ENCODE measurements around the gene LILRA1. TPM values are rescaled to one million over a fixed set of nuclear protein-coding genes. Genes with fewer than 3 reads are reported as not detected.
"Not testable (repeated sequence)": the region's sequence is repeated elsewhere in the genome, so short reads cannot be mapped to it uniquely, and the experiment has no call there.

The LILRA1 gene
- total RNA-seq, 1 experiment from 2014 or later = not detected

GRCh38 chr19:54594737-54595136 is 1.3 kb downstream of the LILRA1 start (continued):
- no peak for TF ChIP-seq POLR2AphosphoS5 (IDR thresholded peaks at IDR 0.05; ENCODE audit: low read depth, low read length)
- no peak for TF ChIP-seq CEBPB (IDR thresholded peaks at IDR 0.05; ENCODE audit: low read depth)

GRCh38 chr19:54595680-54596436 is 2.4 kb downstream of the LILRA1 start:
- H3K27me3 ChIP-seq (ENCODE audit: insufficient read depth, low read length) = peaks cover 72% of the 10 kb centered on the region
- intact Hi-C loops (cut with micrococcal nuclease); H3K9ac ChIP-seq (ENCODE audit: low read length); H3K4me1 ChIP-seq (ENCODE audit: control insufficient read depth in 1 of 2, insufficient read depth in 2 of 2, low read length in 2 of 2); H3K4me2 ChIP-seq (ENCODE audit: low read length); H3K4me3 ChIP-seq (replicated peaks in 1 of 2; ENCODE audit: low read depth in 1 of 2, low read length in 2 of 2); BruUV-seq (replicated peaks); H3K9me3 ChIP-seq (ENCODE audit: control insufficient read depth in 1 of 2, insufficient read depth in 1 of 2, low read depth in 1 of 2, low read length in 2 of 2); H3K79me2 ChIP-seq (ENCODE audit: insufficient read depth, low read length); H3K36me3 ChIP-seq (ENCODE audit: control insufficient read depth in 1 of 2, insufficient read depth in 2 of 2, low read length in 2 of 2); CTCF ChIA-PET; RAD21 ChIA-PET (ENCODE audit: low non-redundant PET in 1 of 2, low total read pairs in 2 of 2, uncharacterized antibody in 2 of 2, unreplicated experiment in 2 of 2); H3K27ac ChIP-seq (ENCODE audit: low read depth, low read length); H4K20me1 ChIP-seq (ENCODE audit: insufficient read depth); POLR2A ChIA-PET; ATAC-seq; H3K9me2 ChIP-seq (ENCODE audit: insufficient read depth); DNase-seq (ENCODE audit: low read depth, low spot score); H2AFZ ChIP-seq (ENCODE audit: low read depth, low read length, poor library complexity, severe bottlenecking): not testable (repeated sequence)

- H3K9me3 ChIP-seq (ENCODE audit: control insufficient read depth in 1 of 2, insufficient read depth in 1 of 2, low read depth in 1 of 2, low read length in 2 of 2) = no peaks in the 10 kb centered on the region
- ChIA-PET RAD21 (ENCODE audit: low non-redundant PET in 1 of 2, low total read pairs in 2 of 2, uncharacterized antibody in 2 of 2, unreplicated experiment in 2 of 2) (no interaction called here), POLR2A (no interaction called here), CTCF (no interaction called here)
- H3K4me1 ChIP-seq (ENCODE audit: control insufficient read depth in 1 of 2, insufficient read depth in 2 of 2, low read length in 2 of 2) = no peaks in the 10 kb centered on the region
- TF ChIP-seq EZH2phosphoT487 (IDR thresholded peaks at IDR 0.05; ENCODE audit: borderline replicate concordance) = no peak
- no TSS peak for BruUV-seq (replicated peaks)
- no peak overlapping the region for H3K4me2 ChIP-seq (ENCODE audit: low read length)
- no peaks in the 10 kb centered on the region for H4K20me1 ChIP-seq (ENCODE audit: insufficient read depth)
- no peak overlapping the region for H3K27ac ChIP-seq (ENCODE audit: low read depth, low read length)
- H3K79me2 ChIP-seq (ENCODE audit: insufficient read depth, low read length) = no peaks in the 10 kb centered on the region
- no peaks in the 10 kb centered on the region for H3K36me3 ChIP-seq (ENCODE audit: control insufficient read depth in 1 of 2, insufficient read depth in 2 of 2, low read length in 2 of 2)
- H3K4me3 ChIP-seq (replicated peaks in 1 of 2; ENCODE audit: low read depth in 1 of 2, low read length in 2 of 2) = no peak overlapping the region
- peaks cover 73% of the 10 kb centered on the region for H3K27me3 ChIP-seq (ENCODE audit: insufficient read depth, low read length)
- no peak for ATAC-seq
- H3K9ac ChIP-seq (ENCODE audit: low read length) = no peak overlapping the region
- intact Hi-C loops (cut with micrococcal nuclease) = no loop called here
- no peak overlapping the region for H2AFZ ChIP-seq (ENCODE audit: low read depth, low read length, poor library complexity, severe bottlenecking)
- H3K9me2 ChIP-seq (ENCODE audit: insufficient read depth) = no peaks in the 10 kb centered on the region
- DNase-seq (ENCODE audit: low read depth, low spot score) = no peak
These were observed 6.8 kb downstream of the LILRA1 start for GRCh38 chr19:54600212-54600611.
